Pancreas (tissue), 10 donors: ENCODE results near the gene CORO7. TPM values are rescaled to one million over a fixed set of nuclear protein-coding genes. Genes with fewer than 3 reads are reported as not detected.
"Not testable (repeated sequence)": the region's sequence is repeated elsewhere in the genome, so short reads cannot be mapped to it uniquely, and the experiment has no call there.

Source experiments
- ATAC-seq, 4 donors: fragments of 200-7000 bp; cut with Tn5 transposase; one replicate each; pipeline versions ENCODE4 v1.8.0 to v1.9.1; 2020; ENCODE audit warnings: mild to moderate bottlenecking in 4 of 4, moderate library complexity in 4 of 4
- DNase-seq, 6 donors: peaks; one replicate each; pipeline ENCODE4 v3.0.0-alpha.2; 2020
- FAIRE-seq: peaks from 2 replicates; lab custom pipeline; 2012; peaks lifted over from hg19 to GRCh38; lab: Jason Lieb, UNC
- H3K27ac ChIP-seq, 4 donors: fragments of 200-600 bp; sonication (generic); 1 replicate in 3 of 4; 2 replicates in 1 of 4; pipeline versions ENCODE4 v1.5.0 to v1.8.0; 2020
- H3K27me3 ChIP-seq, 4 donors: fragments of 200-600 bp; one replicate each; pipeline ENCODE4 v1.8.0; 2021
- H3K36me3 ChIP-seq, 3 donors: fragments of 200-600 bp; sonication (generic) in 1 of 3; one replicate each; pipeline versions ENCODE4 v1.5.0 to v1.8.0; 2020 to 2021
- H3K4me1 ChIP-seq, 3 donors: fragments of 200-600 bp; one replicate each; pipeline ENCODE4 v1.8.0; 2021
- H3K4me3 ChIP-seq, 4 donors: fragments of 200-600 bp; sonication (generic) in 2 of 4; one replicate each; pipeline versions ENCODE4 v1.5.0 to v1.8.0; 2020 to 2021
- H3K9me3 ChIP-seq, 4 donors: fragments of 200-600 bp; one replicate each; pipeline ENCODE4 v1.8.0; 2021
- CTCF ChIP-seq, 4 donors: fragments of 200-600 bp; sonication (generic) in 3 of 4; IDR thresholded peaks; one replicate each; pipeline versions ENCODE4 v1.5.0 to v1.8.0; 2021; ENCODE audit warnings: antibody characterized with exemption in 4 of 4
- WGBS, 2 donors: extraction: QIAGEN DNeasy Blood & Tissue Kit; methylation state at CpG; one replicate each; pipeline ENCODE4 v1.1.7; 2013; 5-methylcytosine and 5-hydroxymethylcytosine counted together
- intact Hi-C, 3 donors: fragments of 100-400 bp; cut with DNase I; formaldehyde crosslinking; loops; one replicate each; pipeline versions ENCODE4 v1.11.1 to v1.14.2; 2022
- polyA plus RNA-seq, 2 donors: library from polyadenylated mRNA; stranded (reverse); fragments of 200-250 nt; gene quantifications; one replicate each; pipeline ENCODE4 v1.2.3, GENCODE V29; 2013
- total RNA-seq, 6 donors: library from RNA; stranded (reverse); fragmentation: NEBNext Ultra II Directional in 4 of 6; extraction: Animal tissue kit (Norgen Biotek cat#: 25700) in 4 of 6; gene quantifications; one replicate each; pipeline versions ENCODE4 v1.2.1 to v1.2.4, GENCODE V29; 2021 to 2023
- donor health status: healthy with polysubstance abuse.
- donor health status: DM: no; HTN: no; CAD: no; lungs with moderate emphysema.
- donor health status: DM: no; HTN: no; CAD: no.
- donor health status: control.
- donor health status: control.
- donor health status: Bipolar disorder and iron deficiency.
- donor health status: DM: yes; HTN: yes; CAD: no.
- donor health status: DM: no; HTN: no; CAD: no.
- donor health status: DM: no; HTN: no; CAD: no.
- donor health status: DM: yes; HTN: yes; CAD: no.

Gene CORO7
- total and polyA plus RNA-seq, 8 donors: 8.4 to 29.6 (median 18.7) TPM

DNA sequence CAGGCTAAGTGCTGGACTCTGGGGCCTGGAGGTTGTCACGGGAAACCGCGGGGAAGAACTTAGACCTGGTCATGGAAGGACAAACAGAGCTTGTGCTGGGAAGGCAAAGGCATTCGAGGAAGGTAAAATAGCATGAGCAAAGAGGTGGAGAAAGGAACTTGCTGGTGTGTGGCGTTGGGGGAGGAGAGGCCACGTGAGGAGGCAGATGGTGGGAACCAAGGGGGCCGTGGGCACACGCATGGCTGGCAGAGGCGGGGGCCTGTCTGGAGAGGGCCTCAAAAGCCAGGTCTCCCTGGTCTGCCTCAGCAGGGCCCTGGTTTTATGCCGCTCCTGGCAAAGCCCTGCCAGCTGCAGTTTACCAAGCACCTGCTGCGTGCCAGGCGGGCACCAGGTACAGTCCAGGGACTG is 15.3 kb downstream of the CORO7 start:
- Histone ChIP-seq H3K27me3 (no peaks in the 10 kb centered on the region), H3K9me3 (no peaks in the 10 kb centered on the region), H3K27ac (no peak overlapping the region), H3K4me3 (no peak overlapping the region), H3K36me3 (peaks cover 0 to 3% (median 0%) of the 10 kb centered on the region in 3 donors), H3K4me1 (no peaks in the 10 kb centered on the region)
- no peak for TF ChIP-seq CTCF (IDR thresholded peaks at IDR 0.05)
- intact Hi-C loops: loop anchor here (5.0 to 10.0 kb wide), 3 partner anchors 39 to 196 kb away; no protein-coding TSS in a partner anchor
- 87 to 88% methylated on average over 9 to 12 of the region's 12 CpGs for WGBS, 2 donors
- FAIRE-seq (no peak), ATAC-seq (no peak), DNase-seq (peak in 1 of 6 donors; percentile 41)

- Histone ChIP-seq H3K9me3 (no peaks in the 10 kb centered on the region), H3K27ac (no peak overlapping the region), H3K27me3 (no peaks in the 10 kb centered on the region), H3K4me1 (no peaks in the 10 kb centered on the region), H3K4me3 (no peak overlapping the region), H3K36me3 (no peaks in the 10 kb centered on the region)
- ATAC-seq (no peak), FAIRE-seq (no peak), DNase-seq (no peak)
- intact Hi-C loops: no loop called here
- WGBS, 2 donors: 92 to 93% methylated on average over 9 of the region's 9 CpGs
- no peak for TF ChIP-seq CTCF (IDR thresholded peaks at IDR 0.05)
Observed at GRCh38 chr16:4399001-4399730, 17.2 kb downstream of the CORO7 start.

DNA sequence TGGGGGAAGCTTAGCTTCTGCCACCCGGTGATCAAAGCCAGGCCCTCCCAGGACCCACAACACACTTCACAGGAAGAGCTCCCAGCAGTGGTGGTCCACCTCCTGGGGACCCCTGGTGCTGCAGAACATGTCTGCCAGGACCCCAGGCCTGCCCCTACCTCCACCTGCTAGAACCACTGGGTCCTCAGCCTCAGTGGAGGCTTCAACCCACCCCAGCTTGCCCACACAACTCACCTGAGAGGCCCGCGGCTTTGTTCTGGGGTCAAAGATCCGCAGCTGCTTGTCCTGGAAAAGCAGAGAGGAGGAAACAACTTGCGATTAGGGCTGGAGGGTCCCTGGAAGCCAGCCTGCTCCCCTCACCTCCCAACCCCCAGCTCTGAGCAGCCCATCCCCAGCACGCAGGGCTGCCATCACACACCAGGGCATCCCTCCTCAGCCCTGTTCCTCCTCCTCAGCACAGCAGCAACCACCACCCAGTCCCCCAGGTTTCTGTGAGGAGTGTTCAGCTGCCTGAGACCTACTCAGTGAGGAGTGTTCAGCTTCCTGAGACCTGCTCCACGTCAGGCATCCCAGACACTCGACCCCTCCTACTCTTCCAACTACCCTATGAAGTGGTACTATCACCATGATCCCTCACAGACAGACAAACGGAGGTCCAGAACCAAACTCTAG is 21.2 kb downstream of the CORO7 start:
- no peaks in the 10 kb centered on the region for H3K4me1 ChIP-seq
- no peaks in the 10 kb centered on the region for H3K27me3 ChIP-seq
- intact Hi-C loops: no loop called here
- ATAC-seq (no peak), FAIRE-seq (no peak), DNase-seq (peak in 2 of 6 donors; percentile 12 to 44)
- no peaks in the 10 kb centered on the region for H3K36me3 ChIP-seq
- H3K4me3 ChIP-seq: no peak overlapping the region
- no peak overlapping the region for H3K27ac ChIP-seq
- H3K9me3 ChIP-seq: no peaks in the 10 kb centered on the region
- 81 to 84% methylated on average over 9 of the region's 9 CpGs for WGBS, 2 donors
- TF ChIP-seq CTCF (IDR thresholded peaks at IDR 0.05): no peak

DNA sequence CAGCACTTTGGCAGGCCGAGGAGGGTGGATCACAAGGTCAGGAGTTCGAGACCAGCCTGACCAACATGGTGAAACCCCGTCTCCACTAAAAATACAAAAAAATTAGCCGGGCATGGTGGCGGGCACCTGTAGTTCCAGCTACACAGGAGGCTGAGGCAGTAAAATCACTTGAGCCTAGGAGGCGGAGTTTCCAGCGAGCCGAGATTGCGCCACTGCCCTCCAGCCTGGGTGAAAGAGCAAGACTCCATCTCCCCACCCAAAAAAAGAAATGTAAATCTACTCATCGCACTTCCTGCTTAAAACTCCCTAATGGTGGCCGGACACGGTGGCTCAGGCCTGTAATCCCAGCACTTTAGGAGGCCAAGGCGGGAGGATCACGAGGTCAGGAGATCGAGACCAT is 22.5 kb downstream of the CORO7 start:
- H3K27me3 ChIP-seq, FAIRE-seq, H3K4me1 ChIP-seq, H3K36me3 ChIP-seq, H3K9me3 ChIP-seq, intact Hi-C loops, H3K4me3 ChIP-seq, H3K27ac ChIP-seq, ATAC-seq: not testable (repeated sequence)
- peak in 1 of 6 donors; percentile 11 for DNase-seq
- WGBS, 2 donors: 96 to 97% methylated on average over 15 of the region's 15 CpGs

GRCh38 chr16:4393240-4393600 is 23.2 kb downstream of the CORO7 start:
- no peaks in the 10 kb centered on the region for H3K36me3 ChIP-seq
- ATAC-seq (peak in 3 of 4 donors; percentile 8 to 26 (median 17)), FAIRE-seq (no peak), DNase-seq (peak in 1 of 6 donors; percentile 45)
- no peaks in the 10 kb centered on the region for H3K27me3 ChIP-seq
- 78 to 79% methylated on average over 6 of the region's 6 CpGs for WGBS, 2 donors
- no peak for TF ChIP-seq CTCF (IDR thresholded peaks at IDR 0.05)
- no peaks in the 10 kb centered on the region for H3K4me1 ChIP-seq
- no peak overlapping the region for H3K4me3 ChIP-seq
- H3K27ac ChIP-seq: peak overlapping the region in 2 of 4 donors; percentile 8 to 11
- intact Hi-C loops: no loop called here
- H3K9me3 ChIP-seq: no peaks in the 10 kb centered on the region
